T1000 (cell line): ENCODE results near the gene SGCD.

Source experiments
- DNase-seq: peaks from one replicate; lab custom pipeline; 2025; ENCODE audit warnings: mixed read lengths; lab: John Stamatoyannopoulos, UW

The SGCD gene

DNA sequence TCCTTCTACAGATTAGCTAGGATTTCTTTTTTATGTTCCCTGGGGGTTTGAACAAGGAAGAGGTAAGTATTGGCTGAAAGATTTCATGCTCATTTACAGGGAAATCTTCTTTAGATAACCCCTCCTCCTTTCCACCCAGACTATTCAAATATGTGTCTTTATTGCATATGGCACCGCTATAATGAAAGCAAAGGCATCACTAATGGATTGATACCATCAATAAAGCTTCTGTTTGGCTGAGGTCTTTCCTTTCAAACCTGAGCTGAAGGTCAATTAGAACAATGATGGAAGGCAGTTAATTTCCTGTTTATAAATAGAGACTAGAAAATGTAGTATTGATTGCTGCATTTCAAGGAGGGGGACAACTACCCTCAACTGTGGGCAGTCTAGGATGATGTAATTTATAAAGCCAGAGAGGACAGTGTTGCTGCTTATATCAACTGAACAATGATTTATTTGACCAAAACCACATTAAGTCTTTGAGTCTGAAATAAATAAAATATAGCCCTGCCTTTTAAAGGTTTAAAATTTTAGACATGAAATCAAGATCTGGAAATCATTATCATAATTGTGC lies 132.9 kb downstream of the SGCD start:
- DNase-seq, result no peak

DNA sequence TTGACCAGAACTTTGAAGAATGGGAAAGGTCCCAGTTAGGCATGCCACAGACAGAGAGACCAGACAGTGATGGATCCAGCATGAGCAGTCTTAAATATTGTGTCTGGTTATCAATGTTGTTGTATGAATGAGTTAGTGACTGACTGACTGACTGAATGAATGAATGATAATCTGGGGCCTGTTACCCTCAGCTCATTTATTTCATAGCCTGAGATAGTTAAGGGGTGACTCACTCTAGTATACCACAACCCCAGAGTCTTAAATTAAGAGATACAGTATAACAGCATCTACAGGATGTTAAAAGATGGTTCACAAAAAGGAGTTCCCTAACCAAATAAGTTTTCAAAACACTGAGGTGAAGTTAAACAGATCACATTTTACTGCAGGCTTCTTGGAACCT lies 133.5 kb downstream of the SGCD start:
- no peak for DNase-seq

DNA sequence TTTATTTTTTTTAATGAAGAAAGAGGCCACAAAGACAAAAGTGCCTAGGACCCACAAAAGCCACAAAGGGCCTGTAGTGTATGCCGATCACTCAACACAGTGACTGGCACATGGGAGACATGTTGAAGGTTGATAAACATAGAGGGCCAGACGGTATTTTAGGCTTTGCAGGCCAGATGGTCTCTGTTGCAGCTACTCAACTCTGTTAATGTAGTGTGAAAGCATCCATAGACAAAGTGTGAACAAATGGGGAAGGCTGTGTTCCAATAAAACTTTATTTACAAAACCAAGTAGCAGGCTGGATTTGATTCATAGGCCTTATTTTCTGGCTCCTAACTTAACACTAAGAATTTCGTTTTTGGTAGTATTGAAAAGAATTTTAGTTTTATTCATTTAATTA lies 139.9 kb downstream of the SGCD start:
- DNase-seq, result no peak

DNA sequence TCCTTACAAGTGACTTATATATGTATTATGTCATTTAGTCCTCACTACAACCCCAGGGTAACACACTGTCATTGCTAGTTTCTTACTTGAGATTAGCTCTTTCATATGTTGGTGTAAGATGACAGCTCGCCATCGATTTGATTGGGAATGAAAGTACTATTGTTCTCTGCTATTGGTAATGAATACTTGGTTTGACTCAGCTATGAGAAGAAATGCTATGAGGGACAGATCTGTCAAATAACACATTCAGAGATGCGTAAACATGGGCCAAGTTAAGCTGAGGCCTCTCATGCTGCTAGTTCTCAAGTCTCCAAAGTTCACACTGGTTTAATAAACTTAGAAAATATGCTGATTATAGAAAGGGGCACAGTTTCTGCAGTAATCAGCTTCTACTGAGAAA lies 142.7 kb downstream of the SGCD start:
- DNase-seq, result no peak

DNA sequence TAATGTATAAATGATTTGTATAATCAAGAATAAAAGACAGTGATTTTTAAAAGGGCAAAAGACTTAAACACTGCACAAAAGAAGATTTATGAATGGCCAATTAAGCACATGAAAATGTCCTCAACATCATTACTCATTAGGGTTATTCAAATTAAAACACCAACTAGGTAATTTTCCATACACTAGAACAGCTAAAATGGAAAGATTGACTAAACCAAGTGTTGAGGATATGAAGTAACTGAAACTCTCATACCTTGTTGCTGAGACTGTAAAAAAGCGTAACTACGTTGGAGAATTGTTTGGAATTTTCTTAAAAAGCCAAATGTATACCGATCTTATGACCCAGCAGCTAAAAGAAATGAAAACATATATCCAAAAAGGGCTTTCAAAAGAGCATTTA lies 144.9 kb downstream of the SGCD start:
- no peak for DNase-seq

DNA sequence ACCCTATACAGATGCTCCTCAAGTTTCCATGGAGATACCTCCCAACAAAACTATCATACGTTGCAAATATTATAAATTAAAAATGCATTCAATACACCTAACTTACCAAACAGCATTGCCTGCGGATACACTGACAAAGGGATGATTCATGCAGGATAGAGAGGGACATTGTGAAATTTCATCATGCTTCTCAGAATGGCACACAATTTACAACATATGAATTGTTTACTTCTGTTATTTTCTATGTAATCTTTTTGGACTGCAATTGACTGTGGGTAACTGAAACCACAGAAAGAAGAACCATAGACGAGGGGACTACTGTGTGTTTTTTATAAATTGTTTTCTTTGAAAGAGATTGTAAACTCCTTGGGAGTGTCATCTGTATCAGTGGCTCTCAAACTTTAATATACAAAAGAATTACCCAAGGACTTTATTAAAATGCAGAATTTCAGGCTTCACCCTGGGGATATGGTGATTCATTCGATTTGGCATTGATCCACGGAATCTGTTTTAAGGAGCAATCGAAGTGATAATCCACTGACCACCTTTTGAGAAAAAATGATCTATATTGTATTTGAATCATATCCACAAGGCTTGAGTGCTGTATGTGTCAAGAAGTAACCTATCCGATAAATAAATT lies 146.4 kb downstream of the SGCD start:
- no peak for DNase-seq

DNA sequence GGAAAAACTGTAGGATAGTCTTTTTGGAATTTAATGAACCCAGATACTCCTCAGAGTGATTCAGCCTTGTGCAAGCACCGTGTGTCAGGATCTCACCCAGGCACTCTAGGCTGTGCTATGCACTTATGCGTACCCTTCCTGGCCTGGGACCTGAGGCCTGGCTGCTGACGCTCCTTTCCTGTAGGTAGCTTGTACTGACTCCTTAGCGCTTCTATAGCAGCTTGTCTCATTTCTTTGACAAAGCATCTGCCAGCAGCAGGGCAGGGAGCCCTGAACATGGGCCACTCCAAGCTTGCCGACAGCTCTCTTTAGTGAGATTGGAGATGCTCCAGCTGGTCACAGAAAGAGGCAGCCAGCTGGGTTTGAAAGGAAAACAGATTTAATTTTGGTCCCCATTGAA lies 147.3 kb downstream of the SGCD start:
- DNase-seq, result no peak

DNA sequence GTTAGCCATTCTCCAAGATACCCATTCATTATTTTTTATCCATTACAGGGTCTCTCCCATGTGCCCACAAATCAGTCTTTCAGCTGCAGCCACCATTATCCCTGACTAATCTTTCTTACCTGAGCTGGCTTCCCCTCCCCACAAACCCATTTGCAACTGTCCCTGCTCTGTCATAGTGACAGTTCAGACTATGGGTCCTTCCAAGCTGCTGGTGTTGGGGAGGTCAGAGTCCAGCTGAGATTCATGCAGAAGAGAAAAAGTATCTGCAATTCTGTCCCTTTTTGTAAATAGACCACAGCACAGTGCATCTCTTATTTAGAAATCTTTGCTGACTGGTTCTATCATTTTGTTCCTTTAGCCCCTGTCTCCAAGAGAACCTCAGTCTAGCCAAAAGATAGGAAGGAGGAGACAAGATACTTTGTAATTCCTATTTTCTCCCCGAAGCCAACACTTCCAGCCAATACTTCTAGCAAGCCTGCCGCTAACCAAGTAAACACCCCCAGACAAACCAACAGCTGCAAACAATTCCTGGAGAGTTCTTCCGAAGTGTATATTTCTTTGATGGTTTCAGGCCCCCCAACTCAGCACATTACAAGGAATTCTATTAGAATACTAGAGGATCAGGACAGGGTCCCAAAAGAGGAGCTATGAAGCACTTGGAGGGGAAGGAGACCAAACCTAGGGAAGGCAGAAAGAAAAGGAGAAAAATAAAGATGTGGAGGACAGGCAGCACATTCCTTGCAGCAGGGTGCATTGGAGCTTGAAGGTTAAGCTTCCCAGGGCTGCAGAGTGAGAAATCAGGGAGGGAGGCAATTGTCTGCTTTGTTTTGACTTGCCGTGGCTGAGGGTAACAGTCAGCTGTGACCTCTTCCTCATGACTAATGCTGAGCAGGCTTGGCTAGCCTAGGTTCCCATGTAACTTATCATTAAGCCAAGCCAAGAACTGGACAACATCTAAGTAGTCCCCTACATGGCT lies 148.5 kb downstream of the SGCD start:
- peak; percentile 17 for DNase-seq

DNA sequence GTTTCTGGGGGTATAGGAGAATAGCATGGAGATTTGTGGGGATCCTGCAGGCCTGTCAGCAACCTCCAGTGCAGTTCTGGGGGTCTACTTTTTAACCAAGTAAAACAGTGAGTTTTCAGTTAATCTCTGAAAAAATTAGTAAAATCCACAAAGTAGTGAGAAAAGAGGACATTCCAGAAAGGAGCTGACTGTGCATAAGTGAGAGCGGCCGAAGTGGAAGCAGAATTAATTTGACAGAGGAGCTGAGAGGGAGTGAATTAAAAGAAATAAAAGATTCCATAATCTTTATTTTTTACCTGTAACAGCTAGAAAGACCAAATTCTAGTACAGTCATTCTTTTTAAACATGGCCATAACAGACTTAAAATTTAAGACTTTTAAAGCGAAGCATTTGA lies 149.2 kb downstream of the SGCD start:
- no peak for DNase-seq

DNA sequence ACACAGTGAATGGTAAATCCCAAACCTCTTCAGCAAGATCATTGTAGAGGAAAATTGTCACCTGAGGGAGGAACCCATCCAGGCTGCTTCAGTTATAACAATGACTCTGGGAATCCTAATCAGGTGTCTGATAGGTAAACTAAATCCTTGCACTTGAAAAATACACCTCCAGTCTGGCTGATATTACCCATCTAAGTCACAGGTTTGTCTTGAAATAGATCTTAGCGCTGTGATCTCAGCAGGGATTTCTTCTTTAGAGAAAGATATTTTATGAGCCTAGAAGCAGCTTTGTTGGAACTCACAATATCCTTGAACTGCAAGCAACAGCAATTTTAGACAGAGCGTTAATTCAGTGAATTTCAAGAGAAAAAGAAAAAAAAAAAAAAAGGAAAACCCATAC lies 149.7 kb downstream of the SGCD start:
- DNase-seq, result no peak

DNA sequence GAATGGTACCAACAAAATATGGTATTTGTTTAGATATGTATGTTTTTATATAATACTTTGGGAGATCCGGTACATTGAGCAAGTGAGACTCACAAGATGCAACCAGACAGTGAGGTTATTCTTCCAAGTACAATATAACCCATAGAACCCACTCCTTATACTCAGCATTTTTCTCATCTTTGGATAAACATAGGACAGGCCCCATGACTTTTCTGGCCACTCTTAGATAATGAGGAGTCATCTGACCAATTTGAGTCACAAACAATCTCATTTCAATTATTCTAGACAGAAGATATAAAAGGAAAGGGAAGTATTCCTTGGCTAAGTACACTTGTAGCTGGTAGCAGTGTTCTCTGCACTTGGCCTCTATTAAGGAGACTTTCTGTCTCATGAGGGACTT lies 150.2 kb downstream of the SGCD start:
- DNase-seq, result no peak

DNA sequence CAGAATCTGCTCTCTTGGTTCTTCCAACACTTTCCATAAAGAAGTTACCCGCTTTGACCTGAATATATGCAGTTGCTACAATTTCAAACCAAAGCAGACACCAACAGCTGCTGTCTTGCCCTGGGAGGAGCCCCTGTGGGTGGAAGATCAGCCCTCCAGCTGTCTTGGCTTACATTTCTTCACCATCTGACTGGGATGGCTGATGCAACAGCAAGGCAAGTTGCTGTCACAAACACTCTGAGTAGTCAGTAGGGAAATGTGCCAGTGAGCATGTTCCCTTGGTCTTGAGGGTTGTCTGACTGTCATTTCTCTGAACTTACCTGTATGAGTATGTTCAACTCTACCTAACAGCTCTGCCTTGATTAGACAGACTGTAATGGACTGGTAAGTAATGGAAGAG lies 152.9 kb downstream of the SGCD start:
- no peak for DNase-seq

DNA sequence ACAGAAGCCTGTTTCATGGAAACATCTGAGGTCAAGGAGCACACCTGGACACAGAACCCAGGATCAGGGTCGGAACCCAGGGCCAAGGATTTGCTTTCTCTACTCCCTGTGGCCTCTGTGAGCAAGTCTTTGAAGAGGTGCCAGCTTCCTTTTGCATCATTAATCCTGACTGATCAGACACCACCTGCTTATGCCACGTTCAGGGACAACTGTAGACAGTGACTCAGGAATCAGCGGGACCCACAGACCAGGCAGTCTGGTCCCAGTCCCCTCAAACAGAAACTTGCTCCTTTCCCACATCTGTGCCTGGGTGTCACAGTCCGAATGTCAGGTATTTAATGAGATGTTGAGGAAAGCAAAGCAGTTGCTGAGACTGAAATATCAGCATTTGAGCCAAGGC lies 154.8 kb downstream of the SGCD start:
- DNase-seq, result no peak

DNA sequence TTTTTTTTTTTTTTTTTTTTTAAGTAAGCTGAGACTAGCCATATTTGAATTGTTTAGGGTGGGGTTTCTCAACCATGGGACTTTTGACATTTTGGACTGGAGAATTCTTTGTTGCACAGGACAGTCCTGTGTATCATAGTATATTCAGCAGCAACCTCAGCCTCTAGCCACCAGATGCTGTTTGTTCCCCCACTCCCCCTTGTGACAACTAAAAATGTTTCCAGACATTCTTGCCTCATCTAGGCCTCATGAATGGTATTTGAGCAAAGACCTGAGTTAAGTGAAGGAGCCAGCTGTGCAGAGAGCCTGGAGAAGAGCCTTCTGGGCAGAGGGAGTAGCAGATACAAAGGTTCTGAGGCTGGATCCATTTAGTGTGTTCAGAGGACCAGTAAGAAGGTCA lies 155.9 kb downstream of the SGCD start:
- no peak for DNase-seq

DNA sequence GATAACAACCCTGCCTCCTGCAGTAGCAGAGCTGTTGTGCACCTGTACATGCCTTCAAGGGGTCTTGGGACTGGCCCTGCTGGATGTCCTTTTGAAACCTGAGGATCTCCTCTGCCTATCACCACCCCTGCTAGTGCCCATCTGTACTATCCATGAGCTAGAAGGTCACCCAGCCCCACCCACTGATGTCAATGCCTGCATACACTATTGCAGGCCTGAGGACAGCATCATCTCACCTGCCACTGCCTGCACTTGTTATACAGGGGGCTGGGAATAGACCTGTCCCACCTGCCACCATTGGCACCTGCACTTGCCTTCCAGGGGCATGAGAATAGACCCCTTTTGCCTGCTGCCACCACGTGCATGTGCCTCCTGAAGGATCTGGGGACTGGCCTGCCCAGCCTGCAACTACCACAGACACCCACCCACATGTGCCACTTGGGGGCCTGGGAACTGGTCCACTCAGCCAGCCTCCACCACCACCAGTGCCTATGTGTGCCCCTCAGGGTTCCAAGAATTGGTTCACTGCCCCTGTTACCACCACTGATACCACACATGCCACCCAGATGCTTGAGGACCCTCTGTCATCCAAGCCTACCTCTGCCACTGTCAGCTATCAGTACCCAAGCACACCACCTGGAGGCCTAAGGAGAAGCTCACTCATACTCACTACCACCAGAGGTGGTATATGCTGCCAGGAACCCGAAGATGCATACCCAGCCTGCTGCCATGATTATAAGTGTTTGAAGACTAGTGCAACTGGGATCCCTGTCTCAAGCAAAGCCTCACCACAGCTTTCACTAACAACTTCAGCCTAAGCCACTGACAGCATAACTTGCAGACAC lies 159.7 kb downstream of the SGCD start:
- DNase-seq, result no peak

DNA sequence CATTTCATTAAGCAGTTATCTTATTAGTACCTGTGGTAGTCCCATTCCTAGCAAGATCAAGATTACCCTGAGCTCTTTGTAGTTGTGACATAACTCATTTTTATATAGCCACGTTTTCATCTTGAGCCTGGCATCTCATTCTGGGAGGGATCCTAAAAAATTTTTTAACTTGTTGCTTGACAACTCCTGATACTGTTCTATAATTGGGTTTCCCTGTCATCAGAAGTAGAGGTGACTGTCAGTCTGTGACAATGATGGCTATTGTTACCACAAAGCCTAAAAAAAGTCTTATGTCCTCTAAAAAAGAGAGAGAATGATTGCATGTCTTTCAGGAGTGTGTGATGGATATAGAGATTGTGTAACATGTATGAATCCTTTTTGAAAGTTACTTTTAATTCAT lies 164.8 kb downstream of the SGCD start:
- no peak for DNase-seq

DNA sequence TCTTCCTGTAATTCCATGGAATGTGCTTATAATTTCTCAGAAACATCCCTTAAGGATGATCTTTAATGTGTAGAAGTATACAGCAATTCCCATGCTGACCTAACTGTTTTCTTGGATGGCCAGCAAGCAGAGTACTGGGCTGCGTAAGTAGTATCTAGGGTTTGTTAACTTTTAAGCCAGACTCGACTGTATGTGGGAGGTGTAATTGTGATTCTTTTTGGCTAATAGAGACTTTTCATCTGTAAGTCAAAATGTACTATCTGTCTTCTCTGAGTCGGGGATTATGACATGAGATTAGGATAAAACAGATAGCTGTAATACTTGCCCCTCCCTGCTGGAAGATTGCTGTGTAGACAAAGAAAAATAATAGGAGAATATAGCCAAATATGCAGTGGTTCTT lies 169.3 kb downstream of the SGCD start:
- DNase-seq, result no peak

DNA sequence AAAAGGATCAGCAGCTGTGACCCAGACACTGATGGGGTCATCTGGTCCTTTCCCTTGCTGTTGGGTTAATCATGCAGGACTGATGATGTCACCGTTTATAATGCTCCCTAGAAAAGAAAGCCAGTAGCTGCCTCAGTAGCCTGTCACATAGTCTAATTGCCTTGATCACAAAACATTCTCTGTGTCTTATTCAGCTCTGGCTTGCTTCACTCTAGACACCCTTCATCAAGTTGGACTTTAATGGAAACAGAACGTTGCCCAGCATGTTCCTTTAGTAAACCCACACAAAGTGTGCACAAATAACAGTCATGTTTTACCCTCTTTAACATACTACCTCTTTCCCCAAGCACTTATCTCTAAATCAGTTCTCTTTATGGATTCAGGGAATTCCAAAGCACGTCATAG lies 170.8 kb downstream of the SGCD start:
- no peak for DNase-seq

DNA sequence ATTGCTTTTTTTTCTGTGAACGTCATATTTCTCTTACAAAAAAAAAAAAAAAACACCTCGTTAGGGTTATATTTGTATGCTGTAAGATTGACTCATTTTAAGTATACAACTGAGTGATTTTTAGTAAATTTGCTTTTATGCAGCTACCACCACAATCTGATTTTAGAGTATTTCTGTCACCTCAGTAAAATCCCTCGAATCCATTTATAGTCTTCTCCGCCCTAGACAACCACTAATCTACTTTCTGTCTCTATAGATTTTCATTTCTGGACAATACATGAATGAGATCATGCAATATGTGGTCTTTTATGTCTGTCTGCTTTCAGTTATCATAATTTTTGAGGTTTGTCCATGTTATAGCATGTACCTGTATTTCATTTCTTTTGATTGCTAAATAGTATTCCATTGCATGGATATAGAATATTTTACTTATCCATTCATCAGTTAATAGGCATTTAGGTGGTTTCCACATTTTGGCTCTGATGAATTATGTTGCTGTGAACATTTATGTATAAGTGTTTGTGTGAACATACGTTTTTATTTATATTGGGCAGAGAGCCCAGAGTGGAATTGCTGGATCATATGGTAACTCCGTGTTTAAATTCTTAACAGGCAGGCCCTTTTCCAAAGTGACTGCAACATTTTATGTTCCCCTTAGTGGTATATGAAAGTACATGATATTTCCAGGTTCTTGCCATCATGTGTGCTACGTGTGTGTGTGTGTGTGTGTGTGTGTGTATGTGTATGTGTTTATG lies 171.4 kb downstream of the SGCD start:
- no peak for DNase-seq

DNA sequence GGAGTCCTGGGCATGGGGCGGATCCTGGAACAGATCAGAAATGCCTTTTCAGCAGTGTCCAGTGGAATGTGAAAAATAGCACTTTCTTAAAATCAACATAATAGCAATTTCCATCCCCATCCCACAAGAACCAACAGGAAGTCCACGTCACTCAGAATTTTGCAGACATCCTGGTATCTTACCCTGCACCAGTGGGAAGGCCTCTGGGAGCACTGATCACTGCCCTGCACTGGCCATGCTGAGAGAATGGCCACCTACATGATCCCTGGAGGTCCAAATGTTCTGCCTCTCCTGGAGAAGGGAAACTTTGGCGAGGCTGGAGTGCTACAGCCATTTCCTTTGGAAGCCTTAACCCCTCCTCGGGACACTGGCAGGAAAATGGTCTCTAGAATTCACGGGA lies 173.8 kb downstream of the SGCD start:
- no peak for DNase-seq

DNA sequence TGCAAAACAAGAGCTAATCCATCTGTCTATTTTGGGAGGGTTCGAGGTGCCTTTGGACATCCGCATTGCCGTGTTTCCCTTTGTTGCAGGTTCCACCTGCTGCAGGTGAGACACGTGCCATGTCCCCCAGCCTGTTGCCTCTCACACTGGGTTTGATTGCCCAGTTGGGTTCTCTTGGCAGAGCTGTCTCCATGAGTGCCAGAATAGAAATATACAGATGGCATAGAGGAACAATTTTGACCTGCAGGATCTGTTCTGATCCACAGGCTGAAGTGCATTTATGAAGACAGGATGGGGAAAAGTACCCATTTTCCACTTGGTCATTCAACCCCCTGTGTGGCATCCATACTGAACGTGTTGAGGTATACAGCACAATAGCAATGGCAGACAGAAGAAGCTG lies 178.1 kb downstream of the SGCD start:
- no peak for DNase-seq
